GM20431 (cell line): ENCODE measurements around the gene ABCC8.

Experiments used
- in situ Hi-C: fragments of 300-500 bp; cut with MseI, MboI; formaldehyde crosslinking; loops from one replicate; pipeline ENCODE4 v1.15.0; 2020; ENCODE audit warnings: low sequenced_read_pairs; ENCODE audit not compliant: unreplicated experiment

ABCC8 gene

DNA sequence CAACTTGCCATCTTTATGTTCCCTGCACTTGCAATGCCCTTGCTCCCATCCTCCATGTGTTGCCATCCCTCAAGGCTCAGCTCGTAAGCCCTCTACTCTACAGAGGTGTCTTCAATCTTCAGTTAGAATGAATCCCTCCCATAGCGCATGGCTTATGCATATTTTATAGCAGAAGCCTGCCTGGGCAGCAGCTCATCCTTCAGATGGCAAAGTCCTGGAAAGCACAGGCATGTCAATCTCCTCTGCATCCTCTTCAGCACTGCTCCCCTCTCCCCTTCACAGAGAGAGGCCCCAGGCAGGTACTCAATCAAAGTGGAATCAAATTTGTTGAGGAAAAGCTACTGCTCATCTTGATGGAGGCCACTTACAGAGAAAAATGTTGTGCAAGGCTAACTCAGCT lies 31.1 kb upstream of the ABCC8 start:
- in situ Hi-C loops, result loop anchor here (10.0 to 25.0 kb wide), 3 partner anchors 113 to 720 kb away; no protein-coding TSS in a partner anchor

DNA sequence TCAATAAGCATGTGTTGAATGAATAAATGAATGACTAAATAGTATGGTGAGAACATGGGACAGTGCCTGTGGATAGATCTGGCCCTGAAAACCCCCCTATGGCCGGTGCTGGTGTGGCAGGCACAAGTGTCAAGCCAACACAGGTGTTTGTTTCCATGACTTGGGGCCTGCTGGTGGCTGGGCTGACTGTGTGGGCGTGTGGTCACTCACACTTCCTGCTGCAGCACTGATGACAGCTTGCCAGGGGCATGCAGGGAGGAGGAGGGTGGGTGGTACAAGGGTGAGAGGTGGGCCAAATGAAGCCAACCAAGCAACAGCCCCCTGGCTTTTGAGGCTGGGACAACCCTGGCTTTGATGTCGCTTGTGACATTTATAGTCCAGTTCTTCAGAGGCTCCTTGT lies 30.3 kb upstream of the ABCC8 start:
- in situ Hi-C loops, result loop anchor here (10.0 to 25.0 kb wide), 3 partner anchors 112 to 720 kb away; no protein-coding TSS in a partner anchor

DNA sequence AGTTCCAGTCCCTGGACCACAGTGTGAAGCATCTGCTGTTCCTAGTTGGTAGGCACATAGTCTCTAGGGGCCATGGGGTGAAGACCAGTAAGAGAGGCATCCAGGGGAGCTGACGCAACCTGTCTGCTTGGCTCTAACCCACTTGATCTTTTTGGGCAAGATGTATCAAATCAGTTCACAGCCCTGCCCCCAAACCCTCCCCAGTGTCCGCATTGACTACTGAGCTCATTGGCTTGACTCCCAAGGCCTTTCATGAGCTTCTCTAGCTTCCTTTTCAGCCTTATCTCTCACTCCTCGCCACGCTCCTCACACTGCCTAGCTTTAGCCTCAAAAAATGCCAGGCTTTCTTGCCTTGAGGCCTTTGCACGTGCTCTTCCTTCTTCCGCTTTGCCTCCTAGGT lies 29.7 kb upstream of the ABCC8 start:
- in situ Hi-C loops, result loop anchor here (10.0 to 25.0 kb wide), 3 partner anchors 112 to 719 kb away; no protein-coding TSS in a partner anchor

DNA sequence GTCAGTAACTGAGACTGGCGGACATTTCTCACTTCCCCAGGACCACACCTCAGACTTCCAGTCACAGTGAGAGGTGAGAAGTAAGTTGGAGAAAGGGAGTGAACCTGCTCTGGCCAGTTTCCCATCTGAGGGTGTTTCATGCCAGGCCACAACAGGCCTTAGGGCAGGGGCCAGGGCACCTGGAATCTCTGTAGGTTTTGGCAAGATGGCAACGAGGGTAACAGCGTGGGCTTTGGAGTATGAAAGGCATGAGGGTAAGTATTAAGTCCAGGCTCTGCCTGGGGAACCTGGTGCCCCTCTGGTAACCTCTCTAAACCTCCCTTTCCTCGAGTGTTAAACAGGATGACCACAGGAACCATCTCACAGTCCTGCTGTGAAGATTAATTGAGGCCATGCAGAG lies 28.5 kb upstream of the ABCC8 start:
- in situ Hi-C loops, result loop anchor here (10.0 to 25.0 kb wide), 3 partner anchors 110 to 718 kb away; no protein-coding TSS in a partner anchor

DNA sequence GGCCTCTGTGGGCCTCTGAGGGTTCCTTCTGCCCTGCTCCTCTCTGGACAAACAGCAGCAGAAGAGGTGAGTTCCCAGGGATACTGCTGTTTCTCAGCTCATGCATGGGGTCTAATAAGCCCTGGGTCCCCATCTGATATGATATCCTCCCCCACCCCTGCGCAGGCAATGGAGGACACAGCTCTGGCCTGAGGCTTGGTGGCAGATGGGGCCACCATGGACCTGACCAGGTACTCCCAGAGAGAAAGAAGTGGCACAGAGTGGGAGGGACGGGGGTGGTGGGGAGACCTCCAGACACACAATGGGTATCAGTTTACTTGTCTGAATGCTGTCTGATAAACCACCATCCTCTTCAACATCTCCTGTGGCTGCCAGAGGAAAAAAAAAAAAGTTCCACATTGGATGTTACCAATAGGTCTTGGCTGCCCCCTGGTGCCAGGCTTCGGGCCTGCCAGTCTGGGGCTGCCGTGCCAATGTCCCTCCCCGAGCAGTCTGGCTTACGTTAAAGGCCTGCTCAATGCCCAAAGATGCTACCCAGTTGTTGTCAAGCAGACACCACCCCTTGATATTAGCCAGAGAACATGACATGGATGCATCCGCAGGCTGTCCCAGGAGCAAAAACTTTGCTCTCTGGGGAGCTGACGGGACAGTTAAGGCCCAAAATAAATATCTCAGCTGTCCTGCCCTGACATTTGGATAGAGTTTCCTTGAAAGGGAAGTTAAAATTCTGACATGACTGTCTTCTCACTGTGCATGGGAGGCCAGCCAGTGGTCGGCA lies 27.9 kb upstream of the ABCC8 start:
- in situ Hi-C loops, result loop anchor here (10.0 to 25.0 kb wide), 3 partner anchors 110 to 717 kb away; no protein-coding TSS in a partner anchor

DNA sequence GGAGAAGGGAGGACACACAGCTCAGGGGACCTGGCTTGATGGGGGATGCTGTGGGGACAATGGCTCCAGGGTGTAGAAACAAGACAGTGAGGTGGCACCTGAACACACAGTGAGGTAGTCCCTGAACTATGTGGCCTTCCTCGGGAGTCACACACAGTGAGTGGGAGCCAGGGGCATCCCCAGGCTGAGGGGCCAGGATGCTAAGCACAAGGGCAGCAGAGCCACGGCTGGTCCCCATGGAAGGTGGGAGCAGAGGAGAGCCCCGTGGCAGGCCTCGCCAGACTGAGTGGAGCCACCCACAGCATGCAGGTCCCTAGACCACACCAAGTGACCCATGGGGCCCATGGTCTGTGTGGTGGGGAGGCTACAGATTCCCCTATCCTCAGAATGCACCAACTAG lies 26.0 kb upstream of the ABCC8 start:
- in situ Hi-C loops, result loop anchor here (10.0 to 25.0 kb wide), 3 partner anchors 108 to 715 kb away; no protein-coding TSS in a partner anchor

DNA sequence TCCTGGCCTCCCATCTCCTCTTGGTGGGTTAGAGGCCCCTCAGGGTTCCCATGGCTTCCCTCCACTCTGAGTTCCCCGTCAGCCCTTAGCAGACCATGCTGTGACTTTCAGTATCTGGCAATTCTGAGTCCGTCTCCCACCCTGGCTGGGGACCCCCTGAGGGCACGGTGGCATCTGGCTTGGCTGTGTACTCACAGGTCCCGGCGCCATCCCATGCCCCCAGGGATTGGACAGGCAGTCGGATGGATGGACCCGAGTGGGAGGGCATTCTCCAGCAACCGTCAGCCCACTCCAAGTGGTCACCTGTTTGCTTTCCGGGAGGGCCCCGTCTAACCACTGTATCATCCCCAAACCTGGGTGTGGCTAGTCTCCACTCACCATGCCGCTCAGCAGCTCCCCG lies 24.0 kb upstream of the ABCC8 start:
- in situ Hi-C loops, result loop anchor here (10.0 to 25.0 kb wide), 3 partner anchors 106 to 713 kb away; no protein-coding TSS in a partner anchor

DNA sequence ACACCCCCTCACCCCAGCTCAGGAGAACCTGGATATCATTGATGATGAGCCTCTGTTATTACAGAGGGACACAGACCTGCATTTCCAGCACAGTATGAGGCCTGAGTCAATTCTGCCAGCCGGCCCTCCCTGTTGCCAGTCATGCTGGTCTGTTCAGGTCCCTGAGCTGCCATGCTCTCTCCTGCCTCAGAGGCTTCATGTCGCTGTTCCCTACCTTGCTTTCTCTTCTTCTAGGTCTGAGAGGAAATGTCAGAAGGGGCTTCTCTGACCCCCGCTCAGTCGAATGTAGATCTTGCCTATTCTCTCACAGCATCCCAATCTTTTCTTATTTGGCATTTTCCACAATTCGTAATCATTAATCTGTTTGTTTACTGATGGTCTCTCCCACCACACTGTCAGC lies 21.8 kb upstream of the ABCC8 start:
- in situ Hi-C loops, result no loop called here

DNA sequence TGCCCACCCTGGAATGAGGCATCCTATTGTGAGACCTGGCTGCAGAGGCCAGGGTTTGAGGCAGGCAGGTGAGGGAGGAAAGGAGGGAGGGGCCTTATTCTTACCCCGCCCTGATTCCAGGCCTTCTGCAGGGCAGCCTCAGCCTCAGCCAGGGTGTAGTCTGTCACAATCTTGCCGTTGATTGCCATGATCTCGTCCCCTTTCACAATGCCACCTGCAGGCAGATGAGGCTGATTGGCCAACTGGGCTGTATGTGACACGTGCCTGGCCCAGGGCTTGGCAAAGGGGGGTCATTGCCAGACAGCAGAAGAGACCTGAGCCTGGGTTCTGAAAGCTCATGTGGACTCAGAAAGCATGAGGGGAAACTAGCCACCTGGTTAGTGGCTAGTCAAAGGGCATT lies 21.4 kb upstream of the ABCC8 start:
- in situ Hi-C loops, result no loop called here

DNA sequence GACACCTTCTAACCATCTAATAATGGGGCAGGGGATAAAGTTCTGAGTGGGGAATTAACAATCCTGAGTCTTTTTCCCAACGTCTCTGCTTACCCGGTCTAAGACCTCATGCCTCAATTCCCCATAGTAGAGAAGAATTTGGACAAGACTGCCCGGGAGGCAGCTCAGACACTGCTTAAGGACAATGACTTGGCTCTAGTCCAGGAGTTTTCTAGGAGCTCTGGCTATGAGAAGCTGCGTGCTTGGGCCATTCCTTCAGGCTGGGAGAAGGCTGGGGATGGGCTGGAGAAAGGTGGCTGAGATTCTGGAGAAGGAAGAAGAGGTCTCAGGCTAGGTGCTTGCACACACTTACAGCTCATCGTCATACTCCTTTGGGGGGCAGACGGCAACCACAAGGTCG lies 19.8 kb upstream of the ABCC8 start:
- in situ Hi-C loops, result no loop called here

DNA sequence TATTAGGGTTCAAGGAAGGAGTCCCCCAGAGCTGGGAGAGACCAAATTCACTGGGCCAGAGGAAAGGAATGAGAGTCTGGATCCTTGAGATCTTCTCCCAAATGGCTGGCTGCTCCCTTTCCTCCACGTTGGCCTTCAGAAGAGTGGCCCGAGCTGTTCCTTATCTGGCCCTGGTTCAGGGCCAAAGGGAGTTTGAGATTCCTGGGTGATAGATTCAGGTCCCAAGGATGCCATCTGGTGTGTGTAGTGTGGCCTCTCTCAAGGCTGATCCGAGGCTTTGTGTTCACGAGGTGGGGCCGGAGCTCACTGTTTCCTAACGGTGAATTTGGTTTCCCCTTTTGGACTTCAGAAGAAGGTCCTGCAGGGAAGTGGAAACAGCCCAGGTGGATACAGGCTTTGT lies 17.4 kb upstream of the ABCC8 start:
- in situ Hi-C loops, result no loop called here

DNA sequence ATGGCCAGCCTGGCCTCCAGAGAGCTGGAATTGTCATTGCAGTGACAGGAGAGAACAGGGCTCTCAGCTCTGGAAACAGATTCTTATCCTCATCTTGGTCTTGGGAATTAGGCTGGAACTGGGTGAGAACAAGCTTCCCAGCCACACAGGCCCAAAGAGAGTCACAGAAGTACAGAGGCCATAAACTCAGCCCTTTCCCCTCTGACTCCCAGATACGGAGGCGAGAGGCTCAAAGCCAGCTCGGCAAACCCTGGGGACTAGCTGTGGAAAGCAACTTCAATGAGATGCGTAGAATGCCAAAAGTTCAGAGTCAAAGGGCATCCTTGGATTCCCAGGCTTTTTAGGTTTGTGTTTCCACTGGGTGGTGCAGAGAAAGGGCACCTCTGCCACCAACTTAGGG lies 14.3 kb upstream of the ABCC8 start:
- in situ Hi-C loops, result no loop called here

DNA sequence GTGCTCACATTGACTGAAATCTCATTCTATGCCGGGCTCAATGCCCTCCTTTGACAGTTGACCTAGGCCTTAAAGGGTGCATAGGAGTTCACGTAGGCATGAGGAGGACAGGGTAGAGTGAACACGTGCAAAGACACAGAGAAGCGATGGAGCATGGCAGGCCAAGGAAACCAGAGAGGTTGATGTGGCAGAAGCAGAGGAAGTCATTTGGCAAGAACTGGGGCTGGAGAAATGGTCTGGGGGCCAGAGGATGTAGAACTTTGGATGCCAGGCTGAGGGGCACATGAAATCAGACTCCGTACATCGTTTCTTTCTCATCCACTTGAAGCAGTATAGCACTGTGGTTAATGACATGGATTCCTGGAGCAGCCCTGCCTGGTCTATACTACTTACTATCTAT lies 13.6 kb upstream of the ABCC8 start:
- in situ Hi-C loops, result no loop called here

DNA sequence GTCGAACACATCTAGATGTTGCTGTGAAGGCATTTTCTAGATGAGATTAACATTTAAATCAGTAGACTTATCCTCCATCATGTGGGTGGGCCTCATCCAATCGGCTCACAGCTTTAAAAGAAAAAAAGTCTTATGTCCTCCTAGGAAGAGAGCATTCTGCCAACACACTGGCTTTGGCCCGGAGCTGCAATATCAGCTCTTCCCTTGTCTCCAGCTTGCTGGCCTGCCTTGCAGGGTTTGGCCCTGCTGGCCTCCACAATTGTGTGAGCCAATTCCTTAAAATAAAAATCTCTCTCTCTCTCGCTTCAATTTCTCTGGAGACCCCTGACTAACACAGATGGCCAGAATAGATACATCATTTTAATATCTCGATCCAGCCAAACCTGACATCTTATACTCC lies 13.1 kb upstream of the ABCC8 start:
- in situ Hi-C loops, result no loop called here

DNA sequence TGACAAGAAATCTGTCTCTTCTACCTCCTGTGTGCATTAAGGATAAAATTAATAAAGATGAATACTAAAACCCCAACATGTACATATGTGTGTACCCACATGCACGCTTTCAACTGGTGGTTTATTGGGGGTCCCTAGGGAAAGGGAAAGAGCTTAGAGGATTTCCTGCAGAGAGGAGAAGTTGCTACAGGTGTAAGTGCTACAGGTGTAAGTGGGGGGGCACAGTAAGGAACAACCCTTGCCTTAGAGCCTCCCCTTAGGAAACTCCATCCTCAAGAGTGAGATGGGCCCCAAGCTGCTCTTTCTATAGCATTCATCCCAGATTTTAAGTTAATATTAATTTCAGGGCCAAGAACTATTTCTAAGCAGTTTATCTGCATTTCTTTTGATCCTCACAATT lies 11.9 kb upstream of the ABCC8 start:
- in situ Hi-C loops, result no loop called here

DNA sequence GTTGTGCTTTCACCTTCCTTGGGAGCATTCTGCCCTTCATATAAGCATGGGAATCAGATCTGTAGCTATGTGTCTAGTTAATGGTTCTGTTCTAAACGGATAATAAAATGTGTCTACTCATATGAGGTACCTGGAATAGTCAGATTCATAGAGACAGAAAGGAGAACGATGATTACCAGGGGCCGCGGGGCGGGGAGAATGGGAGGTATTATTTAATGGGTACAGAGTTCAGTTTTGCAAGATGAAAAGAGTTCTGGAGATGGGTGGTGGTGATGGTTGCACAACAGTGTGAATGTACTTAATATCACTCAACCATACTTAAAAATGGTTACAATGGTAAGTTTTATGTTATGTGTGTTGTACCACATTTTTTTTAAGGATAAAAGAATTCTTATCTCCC lies 10.0 kb upstream of the ABCC8 start:
- in situ Hi-C loops, result no loop called here

DNA sequence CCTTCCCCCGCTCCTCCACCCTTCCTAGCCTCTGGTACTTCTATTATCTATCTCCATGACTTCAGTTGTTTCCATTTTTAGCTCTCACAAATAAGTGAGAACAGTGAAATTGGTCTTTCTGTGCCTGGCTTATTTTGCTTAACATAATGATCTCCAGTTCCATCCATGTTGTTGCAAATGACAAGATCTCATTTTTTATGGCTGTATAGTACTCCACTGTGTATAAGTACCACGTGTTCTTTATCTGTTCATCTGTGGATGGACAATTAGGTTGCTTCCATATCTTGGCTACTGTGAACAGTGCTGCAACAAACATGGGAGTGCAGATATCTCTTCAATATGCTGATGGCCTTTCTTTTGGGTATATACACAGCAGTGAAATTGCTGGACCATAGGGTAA lies 6.9 kb upstream of the ABCC8 start:
- in situ Hi-C loops, result no loop called here

DNA sequence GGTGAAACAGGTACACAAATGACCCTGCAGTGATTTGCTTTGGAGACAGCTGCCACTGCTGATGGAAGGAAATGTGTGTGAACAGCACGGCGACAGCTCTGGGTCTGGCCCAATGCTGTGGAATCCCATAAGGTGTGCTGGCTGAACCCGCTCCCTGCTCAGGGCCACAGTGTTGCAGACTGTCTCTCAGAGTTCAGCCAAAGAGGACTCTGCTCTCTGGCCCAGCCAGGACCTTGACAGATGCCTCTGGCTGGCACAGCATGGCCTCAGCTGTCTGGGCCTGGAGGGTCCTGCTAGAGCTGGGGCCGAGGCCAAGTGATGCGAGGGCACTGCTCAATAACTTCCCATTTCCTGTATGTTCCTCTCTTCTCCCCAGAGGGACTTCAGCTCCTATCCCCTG lies 5.3 kb upstream of the ABCC8 start:
- in situ Hi-C loops, result no loop called here

DNA sequence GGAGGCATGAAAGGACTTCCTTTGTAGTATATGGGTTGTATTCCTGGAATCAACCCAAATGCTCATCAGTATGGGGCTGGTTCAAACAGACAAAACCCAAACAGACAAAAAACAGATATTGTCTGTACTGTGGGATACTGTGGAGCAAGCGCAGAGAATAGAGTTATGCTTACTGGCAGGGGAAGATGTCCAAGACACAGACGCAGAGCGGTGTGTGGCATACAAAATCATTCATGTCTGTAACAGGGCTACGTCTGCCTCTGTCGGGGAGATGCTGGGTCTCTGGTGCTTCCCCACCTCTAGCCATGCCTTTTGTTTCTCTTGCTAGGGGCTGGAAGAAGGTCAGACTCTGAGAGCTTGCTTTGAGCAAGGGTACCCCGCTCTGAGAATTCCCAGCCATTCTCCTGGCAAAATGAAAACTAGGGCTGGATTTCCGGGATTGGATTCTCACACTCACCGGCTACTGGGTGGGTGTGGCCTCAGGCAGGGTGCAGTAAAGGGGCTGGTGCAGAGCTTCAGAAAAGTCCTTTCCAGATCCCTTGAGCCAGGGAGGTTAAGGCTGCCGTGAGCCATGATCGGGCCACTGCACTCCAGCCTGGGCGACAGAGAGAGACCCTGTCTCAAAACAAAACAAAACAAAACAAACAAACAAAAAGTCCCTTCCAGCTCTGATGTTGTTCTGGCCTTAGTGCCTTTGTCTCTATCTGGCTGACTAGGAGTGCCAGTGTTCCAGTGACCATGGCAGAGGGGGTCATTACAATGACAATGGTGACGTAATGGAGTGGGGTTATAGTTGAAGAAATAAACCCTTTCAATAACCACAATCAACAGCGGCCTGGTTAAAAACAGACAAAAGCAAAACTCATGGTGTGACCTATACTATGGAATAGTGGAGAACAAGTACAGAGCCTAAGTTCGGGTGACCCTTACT lies 2.9 kb upstream of the ABCC8 start:
- in situ Hi-C loops, result no loop called here

DNA sequence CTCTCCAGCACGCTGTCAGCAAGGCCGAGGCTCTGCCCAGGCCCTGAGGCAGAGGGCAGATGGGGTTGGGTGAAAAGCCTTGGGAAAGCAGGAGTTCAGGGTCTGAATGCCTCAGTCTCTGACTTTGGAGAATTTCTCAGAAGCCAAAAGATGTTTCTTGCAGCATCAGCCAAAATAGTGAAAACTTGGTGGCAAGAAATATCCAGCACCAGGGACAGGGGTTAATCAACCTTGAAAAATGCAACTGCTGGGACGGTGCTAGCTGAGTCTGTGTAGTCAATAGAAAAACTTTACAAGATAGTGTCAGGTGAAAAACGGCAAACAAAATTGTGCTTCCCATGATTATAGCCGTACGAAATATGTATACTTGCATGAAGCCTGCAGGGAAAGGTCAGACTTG lies 1.4 kb upstream of the ABCC8 start:
- in situ Hi-C loops, result no loop called here

DNA sequence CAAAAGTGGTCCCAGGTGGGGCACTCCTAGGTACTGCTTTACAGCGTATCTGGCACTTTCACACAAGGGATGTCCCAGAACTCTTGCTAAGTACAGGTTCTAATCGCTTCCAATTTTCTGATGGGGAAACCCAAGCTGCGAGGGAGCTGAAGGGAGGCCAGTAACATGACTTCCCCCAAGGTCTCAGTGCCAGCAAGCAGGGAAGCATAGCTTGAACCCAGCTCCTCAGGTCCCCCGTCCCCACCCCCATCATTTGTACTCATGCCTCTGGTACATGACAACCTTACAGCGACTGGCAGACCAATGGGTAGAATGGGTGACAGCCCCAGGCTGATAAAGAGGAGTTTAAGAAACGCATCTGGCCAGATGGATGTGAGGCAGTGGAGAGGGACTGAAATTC lies 716 bp upstream of the ABCC8 start:
- in situ Hi-C loops, result no loop called here
